ENCODE results near the gene AOC2. TPM values are rescaled to one million over a fixed set of nuclear protein-coding genes. Genes with fewer than 3 reads are reported as not detected.

Gene AOC2
- total and polyA plus RNA-seq, 2 of the 13 experiments (the other 11 are each of a cell fraction or from before 2014, with no cell fraction given), result 1.2 to 3.3 TPM

- peak within 1 kb of the TSS; percentile 94 for H3K9ac ChIP-seq (ENCODE audit: insufficient read depth, low read depth, low read length)
- ATAC-seq, result peak; percentile 89
- in situ Hi-C loops (cut with HindIII; ENCODE audit: extremely low pct_ligation_motif_present, low pct_unique_long_range_greater_than_20kb) (no loop called here), intact Hi-C loops (cut with micrococcal nuclease; ENCODE audit: unreplicated experiment) (loop anchor here (2.0 kb wide), 1 partner anchor 26 kb away; the partner anchor contains the start of gene BECN1)
- H3K4me3 ChIP-seq (replicated peaks in 1 of 3; ENCODE audit: insufficient read depth in 1 of 3, low read depth in 2 of 3, low read length in 3 of 3), result peak within 1 kb of the TSS; percentile 88 to 94 (median 94)
- no peaks in the 10 kb centered on the region for H3K9me3 ChIP-seq (ENCODE audit: low read length)
- peaks cover 0 to 2% of the 10 kb centered on the region in 2 experiments; a peak in 3 of 5 replicates for H3K36me3 ChIP-seq (replicated peaks in 1 of 2; ENCODE audit: control insufficient read depth in 1 of 2, insufficient read depth in 2 of 2, low read length in 2 of 2)
- peak within 1 kb of the TSS; percentile 88 for H3K27ac ChIP-seq (ENCODE audit: extremely low read length, insufficient read depth, low read length)
- no peaks in the 10 kb centered on the region; a peak in 2 of 5 replicates for H3K27me3 ChIP-seq (ENCODE audit: control insufficient read depth in 1 of 2, insufficient read depth in 2 of 2, low read length in 2 of 2)
- no peaks in the 10 kb centered on the region for H4K20me1 ChIP-seq (ENCODE audit: insufficient read depth, low read length)
- ChIA-PET POLR2A (interaction anchor here (0.6 to 12.5 kb wide), 31 partner anchors 9 to 517 kb away, joined by 3 to 278 read pairs (median 5); partner anchors contain the start of genes BECN1, PLEKHH3, PSMC3IP and PSME3), CTCF (ENCODE audit: low intra/inter-chr PET ratio, low total read pairs) (no interaction called here)
- BruUV-seq (replicated peaks), result no TSS peak
- peak within 1 kb of the TSS; percentile 100 for H3K4me2 ChIP-seq (ENCODE audit: low read depth, low read length)
- peaks cover 58% of the 10 kb centered on the region for H3K4me1 ChIP-seq (ENCODE audit: insufficient read depth, low read length)
- peak; percentile 88 for DNase-seq (ENCODE audit: low spot score)
- peak within 1 kb of the TSS; percentile 13 for H2AFZ ChIP-seq (ENCODE audit: low read length)
- H3K79me2 ChIP-seq (ENCODE audit: insufficient read depth, low read length), result peaks cover 19% of the 10 kb centered on the region
- peak; percentile 28 for FAIRE-seq
- 35% methylated on average over 51 of the region's 66 CpGs for WGBS (ENCODE audit: low lambda C conversion rate)
- TF ChIP-seq GLMP (CRISPR knock-in tag; IDR thresholded peaks at IDR 0.05; ENCODE audit: borderline replicate concordance) (no peak), BCLAF1 (IDR thresholded peaks at IDR 0.05) (no peak), ZNF3 (CRISPR knock-in tag; IDR thresholded peaks at IDR 0.05) (peak; percentile 83; the same call in 1 of the 2 replicates), USF2 (IDR thresholded peaks at IDR 0.05; ENCODE audit: low read depth, low read length) (no peak), USF2 (CRISPR knock-in tag; IDR thresholded peaks at IDR 0.05; ENCODE audit: borderline replicate concordance) (no peak), MIER2 (CRISPR knock-in tag; IDR thresholded peaks at IDR 0.05) (peak; percentile 57), NFIC (IDR thresholded peaks at IDR 0.05; ENCODE audit: low read length) (peak; percentile 60; the same call in 1 of the 2 replicates), NFE2 (CRISPR knock-in tag; IDR thresholded peaks at IDR 0.05) (no peak), MAFF (IDR thresholded peaks at IDR 0.05; ENCODE audit: low read depth, low read length) (no peak), ZSCAN31 (CRISPR knock-in tag; IDR thresholded peaks at IDR 0.05; ENCODE audit: low read depth) (peak; percentile 97), RNF2 (conservative IDR thresholded peaks at IDR 0.05; ENCODE audit: low read depth) (peak; percentile 77), CCDC6 (CRISPR knock-in tag; IDR thresholded peaks at IDR 0.05) (peak; percentile 97), ZNF788 (CRISPR knock-in tag; IDR thresholded peaks at IDR 0.05; ENCODE audit: borderline replicate concordance) (peak; percentile 96), ZFP36 (IDR thresholded peaks at IDR 0.05; ENCODE audit: borderline replicate concordance, low read depth, low read length, partially characterized antibody) (no peak), FOXA3 (CRISPR knock-in tag; IDR thresholded peaks at IDR 0.05) (peak; percentile 65; the same call in 1 of the 2 replicates), SALL1 (CRISPR knock-in tag; IDR thresholded peaks at IDR 0.05) (peak; percentile 96)
These were observed 45.7 kb upstream of the AOC2 start, which contains the start of the genes CNTD1 and COA3 for GRCh38 chr17:42798383-42799380. TSS of gene CNTD1 (plus strand) at chr17:42798861. CDS start at chr17:42799068, 207 bp downstream. TSS of gene COA3 (minus strand) at chr17:42798704. CDS start at chr17:42798681, 23 bp downstream.

Data from HepG2 (cell line).